HG03442 (cell line): ENCODE data around the gene CLASP2.
"Not testable (repeated sequence)": the region's sequence is repeated elsewhere in the genome, so short reads cannot be mapped to it uniquely, and the experiment has no call there.

Experiments
- ATAC-seq: cut with Tn5 transposase; IDR thresholded peaks from one replicate; pipeline ENCODE4 v1.9.1; 2021; ENCODE audit warnings: mild to moderate bottlenecking, moderate library complexity; ENCODE audit not compliant: unreplicated experiment

The CLASP2 gene

DNA sequence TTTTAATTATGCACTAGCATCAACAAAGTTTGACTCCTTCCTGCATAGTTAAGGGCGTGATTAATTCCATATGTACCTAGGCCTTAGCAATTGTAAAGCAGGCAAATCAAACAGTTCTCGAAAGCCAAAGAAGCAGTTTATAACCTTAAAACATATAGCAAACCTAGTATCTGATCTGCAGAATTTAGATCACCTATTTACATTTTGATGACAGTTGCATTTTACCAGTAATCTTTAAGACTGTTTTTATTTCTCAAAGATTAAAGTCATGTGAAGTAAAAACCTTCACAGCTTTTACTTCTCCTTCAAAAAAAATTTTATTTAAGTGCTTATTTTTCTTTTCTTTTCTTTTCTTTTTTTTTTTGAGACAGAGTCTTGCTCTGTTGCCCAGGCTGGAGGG, 257.0 kb downstream of the CLASP2 start:
- ATAC-seq = no peak

DNA sequence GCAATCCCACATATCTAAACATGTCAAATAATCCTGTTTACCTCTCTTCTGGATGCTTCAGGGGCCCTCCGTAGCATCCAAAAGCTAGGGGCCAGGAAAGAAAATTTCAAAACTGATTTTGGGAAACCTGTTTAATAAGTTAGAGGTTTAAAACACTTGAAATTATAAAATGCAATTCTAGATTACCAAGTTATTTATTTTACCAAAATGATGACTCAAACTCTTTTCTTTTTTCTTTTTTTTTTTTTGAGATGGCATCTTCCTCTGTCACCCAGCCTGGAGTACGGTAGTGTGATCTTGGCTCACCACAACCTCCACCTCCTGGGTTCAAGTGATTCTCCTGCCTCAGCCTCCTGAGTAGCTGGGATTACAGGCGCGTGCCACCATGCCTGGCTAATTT, 258.5 kb downstream of the CLASP2 start:
- ATAC-seq = not testable (repeated sequence)

DNA sequence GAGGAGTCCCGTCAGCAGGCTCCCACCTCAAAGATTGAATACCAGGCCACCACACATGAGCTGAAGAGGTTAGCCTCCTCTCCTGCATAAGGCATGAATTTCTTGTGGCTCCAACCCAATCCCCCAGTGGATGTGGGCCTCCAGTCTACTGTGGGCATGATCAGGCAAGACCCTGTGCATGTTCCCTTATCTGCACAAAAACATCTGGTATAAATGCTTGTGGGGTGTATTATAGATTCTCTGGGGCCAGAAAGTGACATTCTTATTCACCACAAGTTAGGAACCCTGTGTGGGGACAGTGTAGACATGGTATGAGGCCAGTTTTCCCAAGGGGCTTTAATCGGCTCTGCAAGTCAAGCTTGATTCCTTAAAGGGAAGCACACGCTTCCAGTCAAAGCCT, 259.6 kb downstream of the CLASP2 start:
- no peak for ATAC-seq

GRCh38 chr3:33456756-33457155, 261.3 kb downstream of the CLASP2 start:
- ATAC-seq = no peak

DNA sequence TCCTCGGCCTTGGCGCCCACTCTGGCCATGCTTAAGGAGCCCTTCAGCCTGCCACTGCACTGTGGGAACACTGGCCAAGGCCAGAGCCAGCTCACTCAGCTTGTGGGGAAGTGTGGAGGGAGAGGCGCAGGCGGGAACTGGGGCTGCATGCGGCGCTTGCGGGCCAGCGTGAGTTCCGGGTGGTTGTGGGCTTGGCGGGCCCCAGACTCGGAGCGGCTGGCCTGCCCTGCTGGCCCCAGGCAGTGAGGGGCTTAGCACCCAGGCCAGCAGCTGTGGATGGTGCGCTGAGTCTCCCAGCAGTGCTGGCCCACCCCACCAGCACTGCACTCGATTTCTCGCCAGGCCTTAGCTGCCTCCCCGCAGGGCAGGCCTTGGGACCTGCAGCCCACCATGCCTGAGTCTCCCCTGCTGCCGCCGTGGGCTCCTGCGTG, 264.7 kb downstream of the CLASP2 start:
- ATAC-seq = no peak

DNA sequence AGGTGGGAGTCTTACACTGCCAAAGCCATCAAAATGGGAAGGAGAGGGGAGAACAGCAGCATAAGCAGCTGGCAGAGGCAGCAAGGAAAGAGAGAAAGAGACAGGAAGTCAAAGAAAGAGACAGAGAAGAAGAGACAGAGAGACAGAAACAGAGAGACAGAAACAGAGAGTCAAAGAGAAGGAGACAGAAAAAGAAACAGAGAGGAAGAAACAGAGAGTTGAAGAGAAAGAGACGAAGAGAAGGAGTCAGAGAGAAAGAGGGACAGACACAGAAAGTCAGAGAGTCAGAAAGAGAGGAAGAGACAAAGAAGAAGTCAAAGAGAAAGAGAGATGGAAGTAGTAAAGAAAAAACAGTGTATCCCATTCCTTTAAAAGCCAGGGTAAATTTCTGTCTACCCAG, 266.1 kb downstream of the CLASP2 start:
- ATAC-seq = not testable (repeated sequence)

GRCh38 chr3:33447958-33448357, 270.1 kb downstream of the CLASP2 start:
- ATAC-seq = no peak

DNA sequence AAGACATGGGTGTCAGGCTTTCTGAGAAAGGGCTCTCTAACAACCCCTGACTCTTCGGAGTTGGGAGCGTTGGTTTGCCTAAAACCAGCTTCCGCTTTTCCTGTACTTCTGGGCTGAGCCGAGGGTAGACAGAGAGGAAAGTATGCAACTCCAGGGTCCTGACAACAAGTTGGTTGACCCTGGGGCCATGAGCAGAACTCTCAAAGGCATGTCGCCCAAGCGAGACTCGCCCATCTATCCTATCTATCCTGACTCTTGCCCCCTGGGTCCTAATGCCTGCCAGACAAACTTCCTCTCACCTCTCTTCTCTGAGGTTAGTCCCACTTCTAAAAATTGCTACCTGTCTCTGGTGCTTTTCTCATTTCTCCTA, 270.8 kb downstream of the CLASP2 start:
- not testable (repeated sequence) for ATAC-seq
